HG03097 (cell line): ENCODE data around the gene IQCK.
"Not testable (repeated sequence)": the region's sequence is repeated elsewhere in the genome, so short reads cannot be mapped to it uniquely, and the experiment has no call there.

Source experiments
- ATAC-seq: cut with Tn5 transposase; IDR thresholded peaks from one replicate; pipeline ENCODE4 v1.9.1; 2021; ENCODE audit not compliant: unreplicated experiment, low FRiP score

The IQCK gene

GRCh38 chr16:19717741-19718623 lies at the start of gene IQCK, which contains the start of gene KNOP1:
Gene IQCK, plus strand, starts transcription at chr16:19718271. Its CDS starts 36 bp downstream, at chr16:19718307.
Gene KNOP1, minus strand, starts transcription at chr16:19718227. Its CDS starts 3,192 bp downstream, at chr16:19715035.
- peak; percentile 87 for ATAC-seq

GRCh38 chr16:19672378-19672777 lies 45.7 kb upstream of the IQCK start:
- ATAC-seq: no peak

- no peak for ATAC-seq
Observed at GRCh38 chr16:19674485-19674884, 43.6 kb upstream of the IQCK start.

GRCh38 chr16:19677402-19677801 lies 40.7 kb upstream of the IQCK start:
- ATAC-seq: no peak

- ATAC-seq: no peak
Observed at GRCh38 chr16:19678804-19679203, 39.3 kb upstream of the IQCK start.

GRCh38 chr16:19679281-19679680 lies 38.8 kb upstream of the IQCK start:
- not testable (repeated sequence) for ATAC-seq

GRCh38 chr16:19680881-19681340 lies 37.2 kb upstream of the IQCK start:
- ATAC-seq: no peak

- ATAC-seq: no peak
Observed at GRCh38 chr16:19681637-19682036, 36.4 kb upstream of the IQCK start.

- ATAC-seq: no peak
Observed at GRCh38 chr16:19683453-19684236, 34.4 kb upstream of the IQCK start.

GRCh38 chr16:19685176-19685575 lies 32.9 kb upstream of the IQCK start:
- no peak for ATAC-seq

GRCh38 chr16:19687279-19687678 lies 30.8 kb upstream of the IQCK start:
- ATAC-seq: no peak

- ATAC-seq: no peak
Observed at GRCh38 chr16:19688396-19689024, 29.6 kb upstream of the IQCK start.

- no peak for ATAC-seq
Observed at GRCh38 chr16:19689342-19689741, 28.7 kb upstream of the IQCK start.

- no peak for ATAC-seq
Observed at GRCh38 chr16:19690196-19690595, 27.9 kb upstream of the IQCK start.

- no peak for ATAC-seq
Observed at GRCh38 chr16:19691161-19691711, 26.8 kb upstream of the IQCK start.

- ATAC-seq: no peak
Observed at GRCh38 chr16:19694989-19695388, 23.1 kb upstream of the IQCK start.

GRCh38 chr16:19696328-19696727 lies 21.7 kb upstream of the IQCK start:
- ATAC-seq: no peak

GRCh38 chr16:19696961-19697360 lies 21.1 kb upstream of the IQCK start:
- no peak for ATAC-seq

- ATAC-seq: no peak
Observed at GRCh38 chr16:19697756-19698318, 20.2 kb upstream of the IQCK start.
